Lung (tissue), 12 donors: Measurements from ENCODE around the gene DENND1B. TPM values are rescaled to one million over a fixed set of nuclear protein-coding genes. Genes with fewer than 3 reads are reported as not detected.

Experiments used
- ATAC-seq: fragments of 200-7000 bp; cut with Tn5 transposase; one replicate; pipeline ENCODE4 v1.9.1; 2020; ENCODE audit warnings: moderate number of reproducible peaks; ENCODE audit not compliant: insufficient read depth, low FRiP score
- DNase-seq, 3 donors: peaks; one replicate each; pipeline ENCODE4 v3.0.0-alpha.2; 2013 to 2017
- H3K27ac ChIP-seq, 2 donors: one replicate each; pipeline ENCODE4 v1.5.1; 2013; ENCODE audit warnings: mild to moderate bottlenecking in 2 of 2, moderate library complexity in 2 of 2, control low read depth in 1 of 2, inconsistent platforms in 1 of 2, low read depth in 1 of 2, low read length in 1 of 2
- H3K27me3 ChIP-seq, 3 donors: one replicate each; pipeline ENCODE4 v1.5.1; 2013; ENCODE audit warnings: low read length in 2 of 3; ENCODE audit not compliant: control insufficient read depth in 3 of 3, insufficient read depth in 3 of 3
- H3K36me3 ChIP-seq, 4 donors: one replicate each; pipeline ENCODE4 v1.5.1; 2013; ENCODE audit warnings: low read length in 4 of 4, mild to moderate bottlenecking in 1 of 4, moderate library complexity in 1 of 4; ENCODE audit not compliant: control insufficient read depth in 4 of 4, insufficient read depth in 4 of 4
- H3K4me1 ChIP-seq, 5 donors: one replicate each; pipeline ENCODE4 v1.5.1; 2013; ENCODE audit warnings: low read length in 5 of 5, mild to moderate bottlenecking in 2 of 5, moderate library complexity in 1 of 5; ENCODE audit not compliant: control insufficient read depth in 5 of 5, insufficient read depth in 5 of 5
- H3K4me3 ChIP-seq: one replicate; pipeline ENCODE4 v1.5.1; 2013; ENCODE audit warnings: mild to moderate bottlenecking, control low read depth, moderate library complexity
- H3K9ac ChIP-seq, 2 donors: one replicate each; pipeline ENCODE4 v1.5.1; 2013; ENCODE audit warnings: low read length in 2 of 2, control low read depth in 1 of 2; ENCODE audit not compliant: insufficient read depth in 1 of 2
- H3K9me3 ChIP-seq, 4 donors: one replicate each; pipeline ENCODE4 v1.5.1; 2013; ENCODE audit warnings: low read length in 3 of 4, mild to moderate bottlenecking in 1 of 4, moderate library complexity in 1 of 4; ENCODE audit not compliant: control insufficient read depth in 4 of 4, insufficient read depth in 3 of 4
- WGBS, 2 donors: extraction: QIAGEN DNeasy Blood & Tissue Kit; methylation state at CpG; one replicate each; pipeline ENCODE4 v1.1.7; 2013; 5-methylcytosine and 5-hydroxymethylcytosine counted together
- polyA plus RNA-seq, 2 donors: library from polyadenylated mRNA; stranded (reverse); fragments of 200-250 nt; gene quantifications; one replicate each; pipeline ENCODE4 v1.2.1, GENCODE V29; 2013
- total RNA-seq, 2 donors: library from RNA; depleted of rRNA in 1 of 2; stranded (reverse); fragments of >200 nt in 1 of 2; gene quantifications; one replicate each; pipeline ENCODE4 v1.2.1, GENCODE V29; 2014 to 2021
- TF ChIP-seq, protein P1 (sequence below): IDR thresholded peaks from 2 replicates; pipeline ENCODE4 v1.5.1; 2012; ENCODE audit warnings: mild to moderate bottlenecking; ENCODE audit errors: control extremely low read depth, extremely low read depth
- donor health status: control.
- donor health status: control.
- donor health status: Bipolar disorder and iron deficiency.
- donor health status: healthy.
- donor health status: DM: yes; HTN: yes; CAD: no.

The DENND1B gene
- total and polyA plus RNA-seq, 4 donors: 2.7 to 41.0 (median 10.1) TPM

DNA sequence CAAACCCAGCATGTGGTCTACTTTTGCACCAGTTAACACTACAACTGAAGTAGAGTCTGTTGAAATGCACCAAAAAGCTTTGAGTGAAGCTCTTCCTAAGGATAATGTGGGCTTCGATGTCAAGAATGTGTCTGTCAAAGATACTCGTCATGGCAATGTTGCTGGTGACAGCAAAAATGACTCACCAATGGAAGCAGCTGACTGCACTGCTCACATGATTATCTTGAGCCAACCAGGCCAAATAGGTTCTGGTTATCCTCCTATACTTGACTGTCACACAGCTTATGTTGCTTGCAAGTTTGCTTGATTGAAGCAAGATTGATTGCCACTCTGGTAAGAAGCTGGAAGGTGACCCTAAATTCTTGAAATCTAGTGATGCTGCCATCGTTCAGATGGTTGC, 85.2 kb downstream of the DENND1B start:
- TF ChIP-seq, protein P1, sequence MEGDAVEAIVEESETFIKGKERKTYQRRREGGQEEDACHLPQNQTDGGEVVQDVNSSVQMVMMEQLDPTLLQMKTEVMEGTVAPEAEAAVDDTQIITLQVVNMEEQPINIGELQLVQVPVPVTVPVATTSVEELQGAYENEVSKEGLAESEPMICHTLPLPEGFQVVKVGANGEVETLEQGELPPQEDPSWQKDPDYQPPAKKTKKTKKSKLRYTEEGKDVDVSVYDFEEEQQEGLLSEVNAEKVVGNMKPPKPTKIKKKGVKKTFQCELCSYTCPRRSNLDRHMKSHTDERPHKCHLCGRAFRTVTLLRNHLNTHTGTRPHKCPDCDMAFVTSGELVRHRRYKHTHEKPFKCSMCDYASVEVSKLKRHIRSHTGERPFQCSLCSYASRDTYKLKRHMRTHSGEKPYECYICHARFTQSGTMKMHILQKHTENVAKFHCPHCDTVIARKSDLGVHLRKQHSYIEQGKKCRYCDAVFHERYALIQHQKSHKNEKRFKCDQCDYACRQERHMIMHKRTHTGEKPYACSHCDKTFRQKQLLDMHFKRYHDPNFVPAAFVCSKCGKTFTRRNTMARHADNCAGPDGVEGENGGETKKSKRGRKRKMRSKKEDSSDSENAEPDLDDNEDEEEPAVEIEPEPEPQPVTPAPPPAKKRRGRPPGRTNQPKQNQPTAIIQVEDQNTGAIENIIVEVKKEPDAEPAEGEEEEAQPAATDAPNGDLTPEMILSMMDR: no peak
- no peak overlapping the region for H3K4me3 ChIP-seq
- no peaks in the 10 kb centered on the region for H3K27me3 ChIP-seq
- no peak for DNase-seq
- H3K9ac ChIP-seq: no peak overlapping the region
- peaks cover 0 to 5% (median 4%) of the 10 kb centered on the region in 4 donors for H3K9me3 ChIP-seq
- peaks cover 0 to 15% (median 2%) of the 10 kb centered on the region in 5 donors for H3K4me1 ChIP-seq
- H3K27ac ChIP-seq: no peak overlapping the region
- no peak for ATAC-seq
- peaks cover 0 to 5% (median 1%) of the 10 kb centered on the region in 4 donors for H3K36me3 ChIP-seq
- WGBS, 2 donors: 91% methylated on average over 3 of the region's 3 CpGs

DNA sequence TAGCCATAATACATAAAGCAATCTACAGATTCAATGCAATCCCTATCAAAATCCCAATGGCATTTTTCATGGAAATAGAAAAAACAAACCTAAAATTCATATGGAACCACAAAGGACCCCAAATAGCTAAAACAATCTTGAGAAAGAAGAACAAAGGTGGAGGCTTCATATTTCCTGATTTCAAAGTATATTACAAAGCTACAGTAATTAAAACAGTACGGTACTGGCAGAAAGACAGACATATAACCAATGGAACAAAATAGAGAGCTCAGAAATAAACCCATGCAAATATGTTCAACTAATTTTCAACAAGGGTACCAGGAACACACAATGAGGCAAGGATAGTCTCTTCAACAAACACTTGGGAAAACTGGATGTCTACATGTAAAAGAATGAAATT, 87.0 kb downstream of the DENND1B start:
- no peak for DNase-seq
- WGBS, 2 donors: 97 to 100% methylated on average over 1 of the region's 1 CpG

DNA sequence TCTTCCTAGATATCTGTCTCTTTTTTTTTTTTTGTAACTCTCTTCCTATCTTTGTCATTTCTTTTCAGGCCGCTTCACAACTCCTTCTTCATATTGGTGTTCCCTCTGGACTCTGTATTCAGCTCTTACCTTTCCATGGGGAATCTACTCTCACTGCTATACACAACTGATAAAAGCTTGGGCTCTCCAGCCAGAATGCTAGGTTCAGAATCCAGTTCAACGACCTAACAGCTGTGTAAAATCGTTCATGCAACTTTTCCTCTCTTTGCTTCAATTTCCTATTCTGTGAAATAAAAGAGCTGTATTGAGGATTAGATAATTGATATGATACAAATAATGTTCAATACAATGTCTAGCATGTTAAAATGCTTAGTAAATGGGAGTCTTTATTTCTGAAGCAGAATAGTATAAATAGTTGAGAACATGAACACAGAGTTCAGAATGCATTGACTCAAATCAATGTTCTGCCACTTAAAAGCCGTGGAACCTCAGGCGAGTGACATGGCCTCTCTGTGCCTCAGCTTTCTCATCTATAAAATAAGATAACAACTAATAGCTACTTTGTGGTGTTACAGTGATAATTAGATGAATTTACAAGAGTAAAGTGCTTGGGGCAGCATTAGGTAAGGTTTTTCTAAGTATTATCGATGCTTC, 88.5 kb downstream of the DENND1B start:
- no peaks in the 10 kb centered on the region for H3K27me3 ChIP-seq
- peaks cover 0 to 5% (median 4%) of the 10 kb centered on the region in 4 donors for H3K9me3 ChIP-seq
- TF ChIP-seq, protein P1: no peak
- H3K36me3 ChIP-seq: peaks cover 0 to 5% (median 1%) of the 10 kb centered on the region in 4 donors
- H3K4me3 ChIP-seq: no peak overlapping the region
- ATAC-seq (no peak), DNase-seq (no peak)
- peaks cover 0 to 28% (median 5%) of the 10 kb centered on the region in 5 donors for H3K4me1 ChIP-seq
- 92 to 93% methylated on average over 6 of the region's 6 CpGs for WGBS, 2 donors
- H3K27ac ChIP-seq: no peak overlapping the region
- H3K9ac ChIP-seq: no peak overlapping the region

More for the DNA sequence above, 87.0 kb downstream of the DENND1B start:
- Histone ChIP-seq H3K36me3 (peaks cover 0 to 5% (median 1%) of the 10 kb centered on the region in 4 donors), H3K4me1 (peaks cover 0 to 24% (median 5%) of the 10 kb centered on the region in 5 donors), H3K9me3 (peaks cover 0 to 5% (median 4%) of the 10 kb centered on the region in 4 donors), H3K4me3 (no peak overlapping the region), H3K9ac (no peak overlapping the region), H3K27me3 (no peaks in the 10 kb centered on the region), H3K27ac (no peak overlapping the region)
- TF ChIP-seq, protein P1: no peak
- no peak for ATAC-seq
